Stimulated activated CD4-positive, alpha-beta T cell treated with anti-CD3 and anti-CD28 coated beads, Interleukin-2, amount 100 ng/mL, for 24 hours (primary cell): ENCODE measurements around the gene ZNF511.
"Not testable (repeated sequence)": the region's sequence is repeated elsewhere in the genome, so short reads cannot be mapped to it uniquely, and the experiment has no call there.

ENCODE experiments used
- DNase-seq, 2 donors: peaks; one replicate each; pipeline ENCODE4 v3.0.0-alpha.2; 2020

ZNF511 gene

DNA sequence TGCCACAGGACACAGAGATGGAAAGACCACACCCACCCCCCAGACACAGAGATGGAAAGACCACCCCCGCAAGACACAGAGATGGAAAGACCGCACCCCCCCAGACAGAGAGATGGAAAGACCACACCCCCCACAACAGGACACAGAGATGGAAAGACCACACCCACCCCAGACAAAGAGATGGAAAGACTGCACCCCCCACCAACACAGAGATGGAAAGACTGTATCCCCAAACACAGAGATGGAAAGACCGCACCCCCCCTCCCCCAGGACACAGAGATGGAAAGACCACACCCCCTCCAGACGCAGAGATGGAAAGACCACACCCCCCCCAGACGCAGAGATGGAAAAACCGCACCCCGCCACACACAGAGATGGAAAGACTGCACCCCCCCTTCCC, 8.0 kb downstream of the ZNF511 start:
- DNase-seq: no peak

DNA sequence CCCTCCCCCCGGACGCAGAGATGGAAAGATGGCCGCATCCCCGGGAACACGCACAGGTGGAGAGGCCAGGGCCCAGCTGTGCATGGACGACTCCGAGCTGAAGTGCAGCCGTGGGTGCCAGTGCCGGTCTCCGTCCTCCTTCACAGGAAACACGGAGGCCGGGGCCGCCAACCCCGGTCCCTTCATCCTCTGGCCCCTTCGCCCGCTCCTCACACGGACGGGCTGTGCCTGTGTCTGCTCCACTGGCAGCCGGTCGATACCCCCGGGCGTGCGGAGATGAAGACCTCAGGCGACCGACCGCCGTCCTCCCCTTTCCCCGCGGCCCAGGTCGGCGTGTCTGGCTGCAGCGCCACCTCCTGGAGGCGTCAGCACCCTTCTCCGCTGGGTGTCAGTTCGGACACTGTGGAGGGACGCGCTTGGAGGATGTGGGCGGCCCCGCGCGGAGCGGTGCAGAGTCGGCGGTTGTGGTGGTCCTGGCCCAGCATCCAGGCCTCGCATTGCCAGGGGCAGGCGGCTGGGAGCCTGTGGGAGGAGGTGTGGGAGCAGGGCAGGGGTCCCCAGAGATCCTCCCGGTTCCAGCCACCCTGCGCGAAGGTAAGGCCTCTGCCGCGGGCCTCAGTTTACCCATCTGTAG, 9.9 kb downstream of the ZNF511 start:
- DNase-seq: peak; percentile 73 to 78

DNA sequence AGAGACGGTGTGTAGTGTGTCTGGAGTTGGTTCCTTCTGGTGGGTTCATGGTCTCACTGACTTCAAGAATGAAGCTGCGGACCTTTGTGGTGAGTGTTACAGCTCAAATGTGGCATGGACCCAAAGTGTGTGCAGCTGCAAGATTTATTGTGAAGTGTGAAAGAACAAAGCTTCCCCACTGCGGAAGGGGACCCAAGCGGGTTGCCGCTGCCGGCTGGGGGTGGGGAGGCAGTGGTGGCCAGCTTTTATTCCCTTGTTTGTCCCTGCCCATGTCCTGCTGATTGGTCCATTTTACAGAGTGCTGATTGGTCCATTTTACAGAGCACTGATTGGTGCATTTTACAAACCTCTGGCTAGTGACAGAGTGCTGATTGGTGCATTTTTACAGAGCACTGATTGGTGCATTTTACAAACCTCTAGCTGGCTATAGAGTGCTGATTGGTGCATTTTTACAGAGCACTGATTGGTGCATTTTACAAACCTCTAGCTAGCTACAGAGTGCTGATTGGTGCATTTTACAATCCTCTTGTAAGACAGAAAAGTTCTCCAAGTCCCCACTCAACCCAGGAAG, 12.2 kb downstream of the ZNF511 start:
- DNase-seq: not testable (repeated sequence)

DNA sequence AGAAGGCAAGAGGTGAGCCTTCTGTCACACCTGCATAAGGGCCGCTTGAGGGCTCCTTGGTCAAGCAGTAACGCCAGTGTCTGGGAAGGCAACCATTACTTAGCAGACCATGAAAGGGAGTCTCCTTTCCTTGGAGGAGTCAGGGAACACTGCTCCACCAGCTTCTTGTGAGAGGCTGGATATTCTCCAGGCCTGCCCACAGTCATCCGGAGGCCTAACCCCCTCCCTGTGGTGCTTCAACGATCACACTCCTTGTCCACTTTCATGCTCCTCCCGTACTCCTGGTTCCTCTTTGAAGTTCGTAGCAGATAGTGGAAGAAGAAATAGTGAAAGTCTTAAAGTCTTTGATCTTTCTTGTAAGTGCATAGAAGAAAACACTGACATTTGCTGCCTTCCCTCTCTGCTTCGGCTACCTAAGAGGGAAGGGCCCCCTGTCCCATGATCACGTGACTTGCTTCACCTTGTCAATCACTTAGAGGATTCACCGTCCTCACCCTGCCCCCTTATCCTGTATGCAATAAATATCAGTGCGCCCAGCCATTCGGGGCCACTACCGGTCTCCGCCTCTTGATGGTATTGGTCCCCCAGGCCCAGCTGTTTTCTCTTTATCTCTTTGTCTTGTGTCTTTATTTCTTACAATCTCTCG, 13.5 kb downstream of the ZNF511 start:
- DNase-seq: not testable (repeated sequence)

DNA sequence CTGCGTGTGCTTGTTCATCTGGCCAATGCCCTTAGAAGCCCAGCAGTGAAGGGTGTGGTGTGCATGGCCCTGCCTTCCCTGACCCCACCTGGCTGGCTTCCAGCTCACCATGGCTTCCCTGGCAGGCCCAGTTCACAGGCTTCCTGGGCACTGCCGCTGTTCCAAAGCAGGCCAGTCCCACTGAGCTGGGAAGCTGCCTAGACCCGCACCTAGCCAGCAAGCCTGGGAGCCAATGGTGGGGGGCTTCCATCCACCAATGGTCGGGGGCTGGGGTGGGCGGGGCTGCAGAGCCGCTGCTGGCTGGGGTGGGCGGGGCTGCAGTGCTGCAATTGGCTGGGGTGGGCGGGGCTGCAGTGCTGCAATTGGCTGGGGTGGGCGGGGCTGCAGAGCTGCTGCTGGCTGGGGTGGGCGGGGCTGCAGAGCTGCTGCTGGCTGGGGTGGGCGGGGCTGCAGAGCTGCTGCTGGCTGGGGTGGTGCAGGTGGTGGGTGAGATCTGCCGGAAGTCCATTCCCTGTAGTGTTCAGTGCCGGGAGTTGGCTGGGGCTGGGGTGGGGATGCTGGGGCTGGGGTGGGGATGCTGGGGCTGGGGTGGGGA, 15.6 kb downstream of the ZNF511 start:
- DNase-seq: peak; percentile 57 to 72

DNA sequence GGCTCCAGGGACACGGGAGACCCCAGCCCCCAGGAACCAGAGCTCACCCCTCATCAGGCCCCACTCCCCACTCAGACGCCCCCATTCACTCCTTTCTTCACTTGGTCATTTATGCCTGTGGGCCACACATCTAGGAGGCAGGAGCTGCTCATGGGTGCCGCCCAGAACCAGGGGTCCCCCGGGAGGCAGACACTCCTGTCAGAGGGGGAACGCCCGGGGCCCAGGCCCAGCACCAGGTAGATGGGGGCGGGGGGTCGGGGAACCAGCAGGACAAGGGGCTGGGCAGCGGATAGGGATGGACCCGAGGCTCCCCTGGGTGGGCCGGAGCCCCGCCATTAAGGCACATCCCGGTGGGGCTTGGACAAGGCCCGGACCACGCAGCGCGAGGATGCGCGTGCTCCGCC, 16.1 kb downstream of the ZNF511 start:
- DNase-seq: no peak

DNA sequence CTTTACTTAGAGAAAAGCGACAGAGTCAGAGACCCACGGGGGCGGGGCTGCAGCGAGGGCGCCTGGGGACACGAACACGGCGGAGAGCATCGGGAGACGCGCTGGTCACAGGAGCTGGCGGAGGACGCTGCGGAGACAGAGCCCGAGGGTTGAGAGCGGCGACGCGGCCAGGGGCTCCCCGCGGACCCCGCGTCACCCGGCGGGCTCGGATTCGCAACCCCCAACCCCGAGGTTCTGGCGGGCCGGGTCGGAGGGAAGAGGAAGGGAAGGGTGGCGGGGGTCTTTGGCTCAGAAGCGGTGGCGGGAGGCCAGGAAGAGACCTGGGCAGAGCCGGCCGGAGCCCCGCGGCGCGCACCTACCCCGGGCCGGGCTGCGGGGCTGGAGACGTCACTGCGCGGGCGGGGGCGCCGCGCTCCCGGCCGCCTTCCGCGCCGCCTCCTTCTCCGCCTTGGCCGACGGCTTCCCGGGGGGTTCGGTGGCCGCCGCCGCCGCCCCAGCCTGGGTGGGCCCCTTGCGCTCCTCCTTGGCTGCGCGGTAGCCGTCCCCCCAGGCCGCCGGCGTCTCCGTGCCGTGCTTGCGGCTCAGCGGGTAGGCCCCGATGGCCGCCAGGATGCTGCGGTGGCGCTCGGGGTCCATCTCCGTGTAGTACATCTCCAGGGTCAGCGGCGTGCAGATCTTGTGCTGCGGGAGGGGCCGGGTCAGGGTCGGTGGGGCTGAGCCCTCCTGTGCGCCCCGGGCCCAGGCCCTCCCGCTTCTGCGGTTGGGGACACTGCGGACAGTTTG, 16.9 kb downstream of the ZNF511 start:
- no peak for DNase-seq

DNA sequence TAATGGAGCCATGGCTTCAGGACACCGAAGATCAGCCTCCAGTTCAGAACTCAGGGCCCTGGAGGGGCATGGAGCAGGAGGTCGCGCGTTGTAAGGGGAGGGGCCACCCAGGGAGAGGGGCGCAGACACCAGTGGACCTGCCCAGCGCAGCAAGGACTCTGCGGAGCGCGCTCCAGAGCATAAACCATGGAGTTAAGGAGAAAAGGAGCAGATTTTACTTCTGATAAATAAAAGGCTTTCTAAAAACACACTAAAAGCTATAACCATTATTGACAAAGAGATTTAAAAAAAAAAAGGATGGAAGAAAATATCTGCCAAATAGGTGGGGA, 17.5 kb downstream of the ZNF511 start:
- DNase-seq: no peak

DNA sequence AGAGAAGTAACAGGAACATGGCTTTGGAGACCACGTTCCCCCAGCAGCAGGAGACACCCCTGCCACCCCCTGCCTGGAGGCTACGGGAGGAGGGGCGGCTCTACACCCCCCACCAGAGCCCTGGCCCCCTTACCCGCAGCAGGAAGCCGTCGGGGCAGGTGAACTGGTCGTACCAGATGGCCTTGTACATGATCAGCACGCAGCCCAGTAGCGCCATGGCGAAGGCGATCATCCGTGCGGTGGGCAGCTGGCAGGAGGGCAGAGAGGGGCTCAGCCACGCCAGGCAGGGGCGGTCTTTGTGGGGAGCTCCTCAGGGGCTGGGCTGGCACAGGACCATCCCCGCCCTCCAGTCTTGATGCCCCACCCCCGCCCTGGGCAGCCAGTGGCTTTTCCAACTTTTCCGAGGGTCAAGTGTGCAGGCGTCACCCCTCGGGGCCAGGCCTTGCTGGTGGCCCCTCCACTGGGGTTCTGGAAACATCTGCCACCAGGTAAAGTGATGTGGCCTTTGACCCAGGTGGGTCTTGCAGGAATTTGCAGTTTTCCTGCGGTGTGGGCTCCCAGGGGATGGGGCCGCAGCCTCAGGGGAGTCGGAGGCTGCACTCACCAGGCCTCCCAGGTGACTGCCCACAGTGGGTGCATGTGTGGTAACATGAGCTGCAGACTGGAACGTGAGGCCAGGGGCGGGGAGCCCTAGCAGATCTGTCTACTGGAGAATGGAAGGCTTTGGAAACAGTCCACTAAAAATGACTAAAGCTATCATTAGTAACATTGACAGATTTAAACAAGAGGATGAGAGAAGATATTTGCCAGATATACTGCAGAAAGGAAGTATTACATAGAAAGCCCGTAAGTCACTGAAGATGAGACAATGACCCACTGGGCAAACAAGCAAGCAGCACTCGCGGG, 18.3 kb downstream of the ZNF511 start:
- no peak for DNase-seq

DNA sequence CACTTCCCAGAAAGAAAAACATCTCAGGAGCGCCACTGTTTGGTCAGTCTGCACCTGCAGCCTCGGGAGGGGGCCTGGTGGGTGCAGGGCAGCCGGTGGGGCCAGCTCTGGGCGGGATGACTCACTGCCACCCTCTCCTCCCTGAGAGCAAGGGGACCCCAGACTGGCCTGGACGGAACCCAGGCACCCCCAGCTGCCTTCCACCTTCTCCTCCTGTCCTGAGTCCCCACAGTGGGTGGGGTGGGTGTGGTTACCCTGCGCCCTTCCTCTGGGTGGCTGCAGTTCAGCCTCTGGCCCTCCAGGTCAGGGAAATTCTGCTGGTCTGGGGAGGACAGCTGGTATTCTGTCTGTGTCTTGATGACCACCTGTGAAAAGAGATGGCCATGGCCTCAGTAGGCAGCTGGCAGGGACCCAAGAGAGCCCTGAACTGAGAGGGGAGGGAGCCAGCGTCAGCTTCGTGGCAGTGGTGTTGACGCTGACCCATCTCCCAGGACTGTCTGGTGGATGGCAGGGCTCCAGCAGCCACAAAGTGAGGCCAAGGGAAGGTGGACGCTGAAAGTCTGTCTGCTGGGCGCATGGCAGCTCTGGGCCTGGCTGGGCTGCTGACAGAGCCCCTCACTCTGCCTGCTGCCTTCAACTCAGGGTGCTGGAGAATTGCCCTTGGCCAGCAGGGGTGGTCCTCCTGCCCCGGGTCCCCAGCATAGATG, 19.1 kb downstream of the ZNF511 start:
- DNase-seq: no peak

DNA sequence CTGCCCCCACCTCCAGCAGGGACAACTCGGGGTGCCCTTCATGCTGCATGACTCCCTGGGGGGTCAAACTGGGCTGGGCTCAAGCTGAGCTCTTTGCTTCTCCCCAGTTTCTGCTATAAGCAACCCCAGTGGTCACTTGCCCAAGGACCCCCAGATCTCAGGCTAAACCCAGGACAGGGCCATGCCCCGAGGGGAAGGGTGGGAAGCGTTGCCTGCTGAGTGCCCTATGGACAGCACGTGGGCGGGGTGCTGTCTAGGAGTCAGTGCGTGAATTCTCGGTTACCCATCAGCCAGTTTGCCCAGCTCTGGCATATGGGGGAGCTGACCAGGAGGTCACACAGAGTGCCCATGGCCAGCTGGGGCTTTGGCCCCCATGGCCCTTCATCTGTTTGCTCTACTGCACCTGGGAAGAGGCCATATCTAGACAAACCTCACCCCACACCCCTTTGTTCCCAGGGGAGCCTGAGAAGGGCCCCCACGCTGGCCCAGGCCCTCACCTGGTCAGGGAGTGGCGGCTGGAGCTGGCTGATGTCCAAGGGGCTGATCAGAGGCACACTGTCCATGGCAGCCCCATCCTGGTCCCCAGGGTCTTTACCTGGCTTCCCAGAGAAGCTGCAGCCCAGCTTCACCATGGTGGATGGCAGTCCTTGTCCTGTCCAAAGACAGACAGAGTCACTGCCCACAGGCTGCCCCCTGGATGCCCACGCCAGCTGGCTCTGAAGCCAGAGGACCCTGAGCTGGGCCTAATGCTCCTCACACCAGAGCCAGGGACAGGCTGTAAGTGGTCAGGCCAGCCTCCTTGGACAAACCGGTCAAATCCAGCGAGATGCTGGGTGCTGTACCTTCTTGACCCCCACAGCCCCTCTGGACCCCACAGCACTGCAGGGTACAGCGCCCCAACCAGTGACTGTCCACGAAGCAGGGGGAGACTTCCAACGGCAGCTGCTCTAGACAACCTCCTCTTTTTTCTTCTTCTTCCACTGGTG, 19.9 kb downstream of the ZNF511 start:
- no peak for DNase-seq

DNA sequence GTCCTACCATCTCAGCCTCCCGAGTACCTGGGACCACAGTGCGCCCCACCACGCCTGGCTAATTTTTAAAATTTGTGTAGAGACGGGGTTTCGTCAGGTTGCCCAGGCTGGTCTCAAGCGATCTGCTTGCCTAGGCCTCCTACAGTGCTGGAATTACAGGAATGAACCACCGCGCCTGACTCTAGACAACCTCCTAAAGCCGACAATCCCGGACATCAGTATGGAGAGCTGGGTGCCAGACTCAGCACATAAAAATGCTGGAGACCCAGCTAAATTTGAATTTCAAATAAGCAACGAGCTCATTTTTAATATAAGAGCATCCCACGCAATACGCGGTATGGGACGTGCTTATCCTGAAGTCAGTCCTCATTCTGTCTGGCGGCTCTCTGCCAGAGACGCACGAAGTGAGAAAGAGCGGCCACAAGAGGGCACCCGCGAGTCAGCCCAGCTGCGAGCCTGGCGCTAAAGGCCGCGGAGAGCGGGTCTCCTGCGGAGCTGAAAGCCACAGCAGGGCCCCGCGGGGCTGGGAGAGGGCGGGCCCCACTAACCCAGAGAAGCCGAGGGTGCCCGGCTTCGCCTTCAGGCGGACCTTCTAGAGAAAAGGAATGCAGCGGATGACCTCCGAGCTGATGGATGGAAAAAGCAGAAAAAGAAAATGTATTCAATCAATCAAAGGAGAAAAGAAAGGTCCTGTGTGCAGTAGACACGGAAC, 20.9 kb downstream of the ZNF511 start:
- peak; percentile 91 to 94 for DNase-seq

DNA sequence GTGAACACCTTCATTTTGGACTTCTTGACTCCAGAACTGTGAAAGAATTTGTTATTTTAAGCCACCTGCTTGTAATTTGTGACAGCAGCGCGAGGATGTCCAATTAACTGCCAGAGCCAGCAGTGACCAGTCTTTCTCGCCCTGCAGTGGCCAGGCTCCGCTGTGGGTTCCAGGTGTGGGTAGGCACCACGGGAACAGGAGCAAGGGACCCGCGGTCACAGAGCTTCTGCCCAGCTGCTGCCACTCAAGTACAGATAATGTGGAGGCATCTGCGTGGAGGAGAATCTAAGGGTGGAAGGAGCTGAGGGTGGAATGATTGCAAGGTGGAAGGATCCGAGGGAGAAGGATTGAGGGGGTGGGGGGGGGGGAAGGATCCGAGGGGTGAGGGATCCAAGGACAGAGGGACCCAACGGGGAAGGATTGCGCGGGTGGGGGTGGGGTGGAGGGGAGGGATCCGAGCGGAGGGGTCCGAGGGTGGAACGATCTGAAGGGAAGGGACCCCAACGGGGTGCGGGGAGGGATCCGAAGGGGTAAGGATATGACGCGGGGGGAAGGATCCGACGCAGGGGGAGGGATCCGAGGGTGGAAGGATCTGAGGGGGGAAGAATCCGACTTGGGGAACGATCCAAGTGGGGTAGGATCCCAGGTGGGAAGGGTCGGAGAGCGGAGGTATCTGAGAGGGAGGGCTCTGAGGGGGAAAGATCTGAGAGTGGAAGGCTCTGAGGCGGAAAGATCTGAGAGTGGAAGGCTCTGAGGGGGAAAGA, 24.4 kb downstream of the ZNF511 start:
- no peak for DNase-seq

DNA sequence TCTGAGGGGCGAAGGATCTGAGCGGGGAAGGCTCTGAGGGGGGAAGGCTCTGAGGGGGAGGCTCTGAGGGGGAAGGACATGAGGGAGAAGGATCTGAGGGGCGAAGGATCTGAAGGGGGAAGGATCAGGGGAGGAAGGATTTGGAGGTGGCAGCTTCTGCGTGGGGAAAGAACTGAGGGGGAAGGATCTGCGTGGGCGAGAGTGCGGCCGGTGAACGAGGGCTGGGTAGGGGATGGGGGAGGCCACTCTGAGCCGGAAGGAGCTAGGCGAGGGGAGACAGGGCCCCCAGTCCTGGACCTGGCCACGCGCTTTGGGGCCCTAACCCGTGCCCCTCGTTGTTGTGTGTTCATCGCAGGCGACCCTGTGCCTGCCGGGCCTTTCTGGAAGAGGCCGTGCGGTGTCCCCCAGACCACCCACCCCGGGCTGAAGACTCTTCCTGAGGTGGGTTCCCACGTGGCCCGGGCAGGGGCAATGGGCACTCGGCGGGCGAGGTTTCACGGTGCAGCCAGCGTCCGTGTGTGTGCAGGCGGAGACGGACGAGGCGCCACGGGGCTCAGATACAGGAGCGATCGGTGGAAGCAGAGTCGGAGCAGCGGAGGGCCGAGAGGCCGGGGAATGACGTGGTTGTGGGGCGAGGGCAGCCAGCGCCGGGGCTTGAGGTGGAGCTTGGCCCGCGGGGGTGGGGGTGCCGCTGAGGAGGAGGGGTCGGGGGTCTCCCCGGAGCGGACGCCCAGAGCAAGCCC, 26.0 kb downstream of the ZNF511 start:
- DNase-seq: peak in 1 of 2 donors; percentile 49

DNA sequence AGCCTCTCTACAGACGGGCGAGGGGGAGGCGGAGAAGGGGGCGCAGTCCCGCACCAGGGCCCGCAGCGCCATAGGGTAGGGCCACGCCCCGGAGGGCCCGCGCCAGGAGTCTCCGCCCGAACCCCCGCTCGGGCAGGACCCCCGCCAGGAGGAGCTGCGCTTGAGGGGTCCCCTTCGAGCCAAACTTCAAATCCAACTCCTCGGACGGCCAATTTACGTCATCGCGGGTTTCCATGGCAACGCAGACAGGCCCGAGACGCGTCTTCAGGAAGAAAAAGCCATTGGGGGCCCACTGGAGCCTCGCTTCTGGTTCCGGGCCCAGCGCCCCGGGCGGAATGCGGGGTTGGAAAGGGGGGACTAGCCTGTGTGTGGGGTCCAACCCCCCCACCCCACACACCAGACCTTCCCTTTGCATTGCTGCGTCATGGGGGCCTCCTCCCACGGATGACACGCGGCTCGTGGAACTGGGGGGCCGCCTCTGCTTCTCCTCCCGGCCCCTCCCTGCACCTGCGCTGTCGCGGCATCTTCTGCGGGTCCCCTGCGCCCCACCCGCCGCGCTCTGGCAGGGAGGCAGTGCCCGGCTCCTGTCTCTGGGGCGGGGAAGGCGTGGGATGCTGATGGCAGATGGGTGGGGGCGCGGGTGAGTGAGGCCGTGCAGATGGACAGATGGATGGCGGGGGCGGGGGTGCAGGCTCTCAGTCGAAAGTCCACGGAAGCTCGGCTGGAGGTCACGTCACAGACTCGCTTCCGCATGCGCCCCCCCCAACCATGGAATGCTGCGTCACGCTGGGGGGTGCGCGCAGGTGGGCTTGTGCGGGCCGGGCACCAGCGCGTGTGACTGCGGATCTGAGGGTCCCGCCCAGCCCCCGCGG, 26.8 kb downstream of the ZNF511 start:
- DNase-seq: peak; percentile 77

DNA sequence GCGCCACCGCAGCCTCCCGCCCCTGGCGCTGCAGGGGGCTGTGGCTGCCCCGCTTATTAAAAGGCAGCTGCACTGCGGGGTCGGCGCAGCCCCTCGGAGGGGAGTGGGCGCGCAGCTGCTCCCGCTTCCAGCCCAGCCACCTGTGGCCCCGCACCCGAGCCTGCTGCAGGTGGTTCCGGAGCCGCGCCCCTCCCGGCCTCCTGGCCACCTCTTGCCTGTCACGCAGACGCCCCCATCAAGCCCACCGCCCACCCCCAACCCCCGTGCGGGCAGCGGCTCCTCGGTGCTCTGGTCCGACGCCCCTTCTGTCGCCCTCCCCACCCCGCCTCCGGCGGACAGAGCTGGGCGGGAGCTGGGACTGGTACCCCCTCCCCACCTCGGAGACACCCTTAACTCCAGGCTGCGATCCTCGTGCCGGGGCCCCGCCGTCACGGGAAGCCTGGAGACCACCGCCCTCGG, 27.4 kb downstream of the ZNF511 start:
- no peak for DNase-seq
